ENCODE measurements around the gene RBM14.
"Not testable (repeated sequence)": the region's sequence is repeated elsewhere in the genome, so short reads cannot be mapped to it uniquely, and the experiment has no call there.

DNA sequence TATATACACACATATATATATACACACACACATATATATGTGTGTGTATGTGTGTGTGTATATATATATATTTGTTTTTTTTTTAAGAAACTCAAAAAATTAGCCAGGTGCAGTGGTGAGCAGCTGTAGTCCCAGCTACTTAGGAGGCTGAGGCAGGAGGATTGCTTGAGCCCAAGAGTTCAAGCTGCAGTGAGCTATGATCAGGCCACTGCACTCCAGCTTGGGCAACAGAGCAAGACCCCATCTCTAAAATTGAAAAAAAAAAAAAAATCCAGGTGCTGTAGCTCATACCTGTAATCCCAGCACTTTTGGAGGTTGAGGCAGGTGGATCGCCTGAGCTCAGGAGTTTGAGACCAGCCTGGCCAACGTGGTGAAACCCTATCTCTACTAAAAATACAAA lies 27.1 kb upstream of the RBM14 start:
- not testable (repeated sequence) for TF ChIP-seq CTCF (conservative IDR thresholded peaks at IDR 0.05 in 1 of 2, IDR thresholded peaks at IDR 0.05 in 1 of 2; ENCODE audit: low read depth in 1 of 2, low read length in 2 of 2); EZH2 (IDR thresholded peaks at IDR 0.05; ENCODE audit: low read length, missing control alignments)

Measured in fibroblast of lung (primary cell).